Panc1 (cell line): ENCODE measurements around the gene USP10. TPM values are rescaled to one million over a fixed set of nuclear protein-coding genes. Genes with fewer than 3 reads are reported as not detected.

Experiments used
- ATAC-seq: fragments of 200-7000 bp; cut with Tn5 transposase; 2 replicates; pipeline ENCODE4 v1.9.1; 2020; ENCODE audit warnings: mild to moderate bottlenecking, moderate library complexity
- BruUV-seq: library from RNA; stranded (reverse); fragments of 400-500 nt; replicated peaks from 2 replicates; lab custom pipeline; 2021; lab: Mats Ljungman, UMichigan
- CTCF ChIA-PET: fragments of 300-600 bp; sonication (Branson Sonifier 250); formaldehyde crosslinking; loops from one replicate; lab custom pipeline; 2022; ENCODE audit warnings: antibody characterized with exemption; lab: Charles Lee
- POLR2A ChIA-PET: fragments of 300-600 bp; sonication (Branson Sonifier 250); formaldehyde crosslinking; loops from one replicate; lab custom pipeline; 2022; ENCODE audit warnings: antibody characterized with exemption; lab: Charles Lee
- DNase-seq: peaks from one replicate; pipeline ENCODE4 v3.0.0-alpha.2; 2010; ENCODE audit warnings: low read depth, low spot score
- H3K27ac ChIP-seq: 2 replicates; pipeline ENCODE4 v1.5.1; 2011; ENCODE audit warnings: mild to moderate bottlenecking, low read length, inconsistent platforms
- H3K27me3 ChIP-seq: fragments of 200-500 bp; sonication (Bioruptor generic); 2 replicates; pipeline ENCODE4 v1.6.0; 2014; ENCODE audit warnings: low read length, inconsistent platforms; ENCODE audit not compliant: control insufficient read depth, insufficient read depth
- H3K36me3 ChIP-seq: fragments of 200-500 bp; sonication (Bioruptor generic); 2 replicates; pipeline ENCODE4 v1.5.1; 2014; ENCODE audit warnings: inconsistent platforms, mild to moderate bottlenecking, low read length, moderate library complexity; ENCODE audit not compliant: control insufficient read depth, insufficient read depth
- H3K4me1 ChIP-seq: 2 replicates; pipeline ENCODE4 v1.5.1; 2011; ENCODE audit warnings: inconsistent platforms, mild to moderate bottlenecking, low read length, moderate library complexity; ENCODE audit not compliant: control insufficient read depth, insufficient read depth
- H3K4me3 ChIP-seq, 2 experiments: 2 replicates each; pipeline ENCODE4 v1.5.1; 2011 to 2012; ENCODE audit warnings: low read depth in 2 of 2, low read length in 2 of 2, mild to moderate bottlenecking in 2 of 2, inconsistent platforms in 1 of 2, moderate library complexity in 1 of 2
- H3K9me3 ChIP-seq: fragments of 200-500 bp; sonication (Bioruptor generic); 2 replicates; pipeline ENCODE4 v1.5.1; 2014; ENCODE audit warnings: low read depth, mild to moderate bottlenecking, inconsistent platforms, low read length, moderate library complexity; ENCODE audit not compliant: control insufficient read depth, insufficient read depth
- CTCF ChIP-seq: fragments of 450-650 bp; IDR thresholded peaks from 2 replicates; pipeline ENCODE4 v1.5.1; 2017; ENCODE audit warnings: mild to moderate bottlenecking
- POLR2AphosphoS5 ChIP-seq: IDR thresholded peaks from 2 replicates; pipeline ENCODE4 v1.6.1; 2012; ENCODE audit warnings: mild to moderate bottlenecking, low read depth, low read length, moderate library complexity
- REST ChIP-seq, 2 experiments: IDR thresholded peaks; 2 replicates each; pipeline ENCODE4 v1.6.1; 2011 to 2012; ENCODE audit warnings: low read depth in 2 of 2, control low read depth in 1 of 2, low read length in 1 of 2, mild to moderate bottlenecking in 1 of 2, moderate library complexity in 1 of 2; ENCODE audit not compliant: insufficient read depth in 1 of 2
- SIN3A ChIP-seq: IDR thresholded peaks from 2 replicates; pipeline ENCODE4 v1.6.1; 2012; ENCODE audit warnings: low read depth, mild to moderate bottlenecking, low read length, moderate library complexity, borderline replicate concordance; ENCODE audit not compliant: insufficient read depth
- TCF7L2 ChIP-seq: IDR thresholded peaks from 2 replicates; pipeline ENCODE4 v1.6.1; 2011; ENCODE audit warnings: mild to moderate bottlenecking, low read depth, low read length, inconsistent platforms
- in situ Hi-C: cut with HindIII; loops from 2 replicates; pipeline ENCODE4 v1.10.0; 2016; ENCODE audit warnings: low sequenced_read_pairs, low pct_unique_long_range_greater_than_20kb
- intact Hi-C: fragments of 100-400 bp; cut with micrococcal nuclease; formaldehyde crosslinking; loops from one replicate; pipeline ENCODE4 v1.10.0; 2022; ENCODE audit not compliant: unreplicated experiment
- total RNA-seq: library from RNA; stranded (reverse); gene quantifications from one replicate; pipeline ENCODE4 v1.2.1, GENCODE V29; 2021; ENCODE audit not compliant: unreplicated experiment

The USP10 gene
- total RNA-seq, 1 experiment from 2014 or later = 77.4 TPM

GRCh38 chr16:84818133-84818532 is 118.3 kb downstream of the USP10 start:
- intact Hi-C loops (no loop called here), in situ Hi-C loops (no loop called here)
- DNase-seq (no peak), ATAC-seq (no peak)
- BruUV-seq = no TSS peak
- Histone ChIP-seq H3K9me3 (no peaks in the 10 kb centered on the region), H3K27me3 (no peaks in the 10 kb centered on the region), H3K4me3 (no peak overlapping the region), H3K36me3 (no peaks in the 10 kb centered on the region), H3K27ac (no peak overlapping the region), H3K4me1 (peaks cover 11% of the 10 kb centered on the region)
- TF ChIP-seq TCF7L2 = no peak
- ChIA-PET POLR2A (no interaction called here), CTCF (no interaction called here)

- intact Hi-C loops (no loop called here), in situ Hi-C loops (no loop called here)
- no TSS peak for BruUV-seq
- Histone ChIP-seq H3K27me3 (no peaks in the 10 kb centered on the region), H3K4me3 (peak overlapping the region; percentile 55 to 77), H3K36me3 (no peaks in the 10 kb centered on the region), H3K27ac (no peak overlapping the region), H3K4me1 (peaks cover 11% of the 10 kb centered on the region), H3K9me3 (no peaks in the 10 kb centered on the region)
- TF ChIP-seq CTCF = no peak
- no peak for TF ChIP-seq POLR2AphosphoS5
- no peak for TF ChIP-seq SIN3A
- peak; percentile 7; the same call in 1 of the 2 replicates for ATAC-seq
- no peak for DNase-seq
- POLR2A ChIA-PET = no interaction called here
- CTCF ChIA-PET = no interaction called here
Measured at GRCh38 chr16:84818989-84819643, 119.3 kb downstream of the USP10 start.

GRCh38 chr16:84819644-84820304 is 120.0 kb downstream of the USP10 start, which contains the start of gene CRISPLD2:
Gene CRISPLD2 (plus strand): TSS chr16:84819985. CDS start chr16:84838496, 18,511 bp downstream.
- ATAC-seq (peak; percentile 97), DNase-seq (no peak)
- intact Hi-C loops = no loop called here
- ChIA-PET POLR2A (interaction anchor here (0.6 kb wide), 2 partner anchors 127 to 178 kb away, joined by 3 to 4 read pairs; no protein-coding TSS in a partner anchor), CTCF (no interaction called here)
- Histone ChIP-seq H3K27me3 (no peaks in the 10 kb centered on the region), H3K27ac (no peak within 1 kb of the TSS), H3K36me3 (no peaks in the 10 kb centered on the region), H3K4me3 (peak within 1 kb of the TSS; percentile 55 to 77), H3K4me1 (peaks cover 11% of the 10 kb centered on the region), H3K9me3 (no peaks in the 10 kb centered on the region)
- no TSS peak for BruUV-seq
- TF ChIP-seq TCF7L2 = no peak
- TF ChIP-seq POLR2AphosphoS5 = peak; percentile 80
- in situ Hi-C loops = no loop called here

- H3K9me3 ChIP-seq = no peaks in the 10 kb centered on the region
- intact Hi-C loops = no loop called here
- DNase-seq = no peak
- H3K4me1 ChIP-seq = peaks cover 11% of the 10 kb centered on the region
- CTCF ChIA-PET = no interaction called here
- H3K36me3 ChIP-seq = no peaks in the 10 kb centered on the region
- POLR2A ChIA-PET = interaction anchor here (0.6 kb wide), 2 partner anchors 127 to 178 kb away, joined by 3 to 4 read pairs; no protein-coding TSS in a partner anchor
- H3K27ac ChIP-seq = no peak overlapping the region
- peak overlapping the region; percentile 55 to 77 for H3K4me3 ChIP-seq
- no peaks in the 10 kb centered on the region for H3K27me3 ChIP-seq
- TSS peak; percentile 81 for BruUV-seq
- peak; percentile 41 for ATAC-seq
- in situ Hi-C loops = no loop called here
- no peak for TF ChIP-seq POLR2AphosphoS5
- TF ChIP-seq TCF7L2 = no peak
- TF ChIP-seq CTCF = no peak
- TF ChIP-seq REST (IDR thresholded peaks at IDR 0.05; ENCODE audit: insufficient read depth in 1 of 2, low read depth in 2 of 2, low read length in 1 of 2) = no peak
- TF ChIP-seq SIN3A = no peak
Measured at GRCh38 chr16:84820305-84820684, 120.5 kb downstream of the USP10 start.
